MM.1S (cell line): Measurements from ENCODE around the gene TMEM267.

Experiments used
- CTCF ChIP-seq: fragments of 300-600 bp; sonication (generic); IDR thresholded peaks from 2 replicates; pipeline ENCODE4 v1.5.1; 2016; ENCODE audit warnings: antibody characterized with exemption, low read length, mixed read lengths
- EZH2phosphoT487 ChIP-seq: fragments of 300-600 bp; sonication (generic); IDR thresholded peaks from 2 replicates; pipeline ENCODE4 v1.6.1; 2018; ENCODE audit warnings: antibody characterized with exemption, low read length

DNA sequence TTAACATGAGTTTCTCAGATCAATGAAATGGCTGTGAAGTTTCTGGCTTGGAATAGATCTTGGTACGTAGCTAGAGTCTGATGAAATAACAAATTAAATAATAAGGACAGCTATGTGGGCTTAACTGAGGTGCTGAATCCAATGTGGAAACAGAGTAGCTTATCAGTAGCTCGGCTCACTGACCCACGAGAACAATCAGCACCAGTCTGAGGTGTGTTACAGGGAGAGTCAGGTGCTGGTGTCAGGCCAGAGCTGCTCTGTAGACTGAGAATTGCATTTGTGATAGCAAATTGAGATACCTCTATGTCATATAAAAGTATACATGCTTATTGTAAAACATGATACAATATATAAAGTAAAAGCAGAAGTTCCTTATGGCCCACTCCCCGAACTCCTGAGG is 50.3 kb downstream of the TMEM267 start:
- no peak for TF ChIP-seq CTCF
- no peak for TF ChIP-seq EZH2phosphoT487
